Activated CD8-positive, alpha-beta memory T cell treated with anti-CD3 and anti-CD28 coated beads for 48 hours (primary cell): Measurements from ENCODE around the gene EML6.
"Not testable (repeated sequence)": the region's sequence is repeated elsewhere in the genome, so short reads cannot be mapped to it uniquely, and the experiment has no call there.

Experiments used
- DNase-seq, 3 experiments: peaks; one replicate each; pipeline ENCODE4 v3.0.0-alpha.2; 2020; ENCODE audit warnings: low read depth in 2 of 3, low spot score in 2 of 3

The EML6 gene

GRCh38 chr2:54839461-54840255 lies 116.2 kb downstream of the EML6 start:
- DNase-seq, result no peak

- no peak for DNase-seq
Observed at GRCh38 chr2:54840559-54841468, 117.4 kb downstream of the EML6 start.

- DNase-seq, result not testable (repeated sequence)
Observed at GRCh38 chr2:54841500-54841899, 118.0 kb downstream of the EML6 start.

GRCh38 chr2:54845094-54845493 lies 121.6 kb downstream of the EML6 start:
- DNase-seq, result no peak

GRCh38 chr2:54845514-54845913 lies 122.1 kb downstream of the EML6 start:
- DNase-seq, result no peak

GRCh38 chr2:54850171-54851122 lies 127.0 kb downstream of the EML6 start:
- no peak for DNase-seq

- DNase-seq, result no peak
Observed at GRCh38 chr2:54853616-54854310, 130.3 kb downstream of the EML6 start.

GRCh38 chr2:54855434-54855833 lies 132.0 kb downstream of the EML6 start:
- no peak for DNase-seq

GRCh38 chr2:54858021-54858681 lies 134.7 kb downstream of the EML6 start:
- DNase-seq, result no peak

- no peak for DNase-seq
Observed at GRCh38 chr2:54859416-54859815, 136.0 kb downstream of the EML6 start.

- DNase-seq, result no peak
Observed at GRCh38 chr2:54859997-54860701, 136.7 kb downstream of the EML6 start.

GRCh38 chr2:54862229-54862628 lies 138.8 kb downstream of the EML6 start:
- DNase-seq, result no peak

GRCh38 chr2:54862742-54863141 lies 139.3 kb downstream of the EML6 start:
- no peak for DNase-seq

GRCh38 chr2:54863660-54864059 lies 140.2 kb downstream of the EML6 start:
- DNase-seq, result no peak

GRCh38 chr2:54864096-54864495 lies 140.6 kb downstream of the EML6 start:
- DNase-seq, result no peak

- no peak for DNase-seq
Observed at GRCh38 chr2:54864727-54865126, 141.3 kb downstream of the EML6 start.

- DNase-seq, result no peak
Observed at GRCh38 chr2:54866179-54866578, 142.7 kb downstream of the EML6 start.

- no peak for DNase-seq
Observed at GRCh38 chr2:54866868-54867267, 143.4 kb downstream of the EML6 start.

GRCh38 chr2:54867457-54867856 lies 144.0 kb downstream of the EML6 start:
- DNase-seq, result no peak
